Activated B cell treated with CpG ODN at 0.5 μM for 24 hours (primary cell): Measurements from ENCODE around the gene CCDC51. TPM values are rescaled to one million over a fixed set of nuclear protein-coding genes. Genes with fewer than 3 reads are reported as not detected.
"Not testable (repeated sequence)": the region's sequence is repeated elsewhere in the genome, so short reads cannot be mapped to it uniquely, and the experiment has no call there.

Source experiments
- ATAC-seq: fragments of 200-7000 bp; cut with Tn5 transposase; one replicate; pipeline ENCODE4 v1.10.0; 2021; ENCODE audit warnings: low read depth, mild to moderate bottlenecking, moderate library complexity
- CTCF ChIA-PET: fragments of 350-600 bp; sonication (Branson Sonifier 250); formaldehyde crosslinking; loops from one replicate; lab custom pipeline; 2021; ENCODE audit warnings: antibody characterized with exemption; lab: Charles Lee
- POLR2A ChIA-PET: fragments of 350-600 bp; sonication (Branson Sonifier 250); formaldehyde crosslinking; loops from one replicate; lab custom pipeline; 2021; ENCODE audit warnings: antibody characterized with exemption; lab: Charles Lee
- DNase-seq: peaks from one replicate; pipeline ENCODE4 v3.0.0; 2022
- H3K27ac Mint-ChIP-seq: one replicate; pipeline ENCODE4 v1.8.0; 2020; ENCODE audit warnings: mixed read lengths
- H3K27me3 Mint-ChIP-seq: one replicate; pipeline ENCODE4 v1.8.0; 2021; ENCODE audit warnings: mixed read lengths
- H3K36me3 Mint-ChIP-seq: one replicate; pipeline ENCODE4 v1.8.0; 2021; ENCODE audit warnings: low read depth, mixed read lengths
- H3K4me1 Mint-ChIP-seq: one replicate; pipeline ENCODE4 v1.8.0; 2021; ENCODE audit warnings: mixed read lengths
- H3K4me3 Mint-ChIP-seq: one replicate; pipeline ENCODE4 v1.8.0; 2020; ENCODE audit warnings: mild to moderate bottlenecking, mixed read lengths
- H3K9me3 Mint-ChIP-seq: one replicate; pipeline ENCODE4 v1.8.0; 2020; ENCODE audit warnings: mixed read lengths
- intact Hi-C: fragments of 100-400 bp; cut with micrococcal nuclease; formaldehyde crosslinking; loops from one replicate; pipeline ENCODE4 v1.15.1; 2024
- total RNA-seq: library from RNA; stranded (reverse); gene quantifications from 2 replicates; pipeline ENCODE4 v1.2.3, GENCODE V29; 2022
- TF ChIP-seq, protein P1 (sequence below): fragments of 200-600 bp; IDR thresholded peaks from one replicate; pipeline ENCODE4 v1.8.0; 2022; ENCODE audit warnings: antibody characterized with exemption, mild to moderate bottlenecking

The CCDC51 gene
- 8.7 and 8.8 TPM in 2 replicates for total RNA-seq

DNA sequence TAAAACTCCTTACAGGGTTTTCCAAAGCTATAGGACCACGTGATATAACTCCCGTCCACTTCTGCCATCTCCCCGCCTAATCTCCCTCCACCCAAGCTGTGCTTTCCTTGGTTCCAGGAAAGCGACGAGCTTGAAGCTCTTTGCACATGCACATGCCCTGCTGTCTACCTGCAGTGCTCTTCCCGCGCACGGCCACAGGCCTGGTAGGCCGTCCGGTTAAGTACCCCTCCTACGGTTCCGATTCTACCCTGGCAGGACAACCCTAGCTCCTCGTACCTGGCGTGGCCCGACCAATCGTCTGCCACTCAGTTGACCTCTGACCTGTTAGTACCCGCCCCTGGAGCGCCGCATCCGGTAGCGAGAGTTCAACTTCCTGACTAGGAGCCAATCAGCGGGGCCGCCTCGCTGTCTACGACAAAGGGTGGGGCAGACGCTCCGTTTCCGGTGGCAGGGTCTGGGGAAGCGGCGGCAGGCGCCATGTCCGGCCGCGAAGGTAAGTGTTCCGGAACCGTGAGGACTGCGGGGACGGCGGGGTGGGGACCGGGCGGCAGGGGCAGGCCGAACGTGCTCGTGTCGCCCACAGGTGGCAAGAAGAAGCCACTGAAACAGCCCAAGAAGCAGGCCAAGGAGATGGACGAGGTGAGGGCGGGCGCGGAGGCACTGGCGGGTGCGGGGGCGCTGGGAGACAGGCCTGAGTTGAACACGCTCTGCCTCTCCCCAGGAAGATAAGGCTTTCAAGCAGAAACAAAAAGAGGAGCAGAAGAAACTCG is at the start of gene CCDC51, which contains the start of gene TMA7:
CCDC51 (minus strand) TSS at position 300 of the 770 bp plus-strand sequence. CDS start 4,991 bp downstream, outside the sequence.
TMA7 (plus strand) TSS at position 438 of the 770 bp plus-strand sequence; CDS start at position 478, 40 bp downstream.
- no peaks in the 10 kb centered on the region for H3K9me3 Mint-ChIP-seq
- peaks cover 45% of the 10 kb centered on the region for H3K4me1 Mint-ChIP-seq
- intact Hi-C loops, result loop anchor here (1.0 to 10.0 kb wide), 6 partner anchors 33 to 927 kb away; partner anchors contain the start of genes ELP6, IP6K2, NME6 and PFKFB4
- H3K27me3 Mint-ChIP-seq, result no peaks in the 10 kb centered on the region
- H3K36me3 Mint-ChIP-seq, result peaks cover 38% of the 10 kb centered on the region
- H3K27ac Mint-ChIP-seq, result peak within 1 kb of the TSS; percentile 95
- DNase-seq, result peak; percentile 96
- peak; percentile 95 for ATAC-seq
- TF ChIP-seq, protein P1, sequence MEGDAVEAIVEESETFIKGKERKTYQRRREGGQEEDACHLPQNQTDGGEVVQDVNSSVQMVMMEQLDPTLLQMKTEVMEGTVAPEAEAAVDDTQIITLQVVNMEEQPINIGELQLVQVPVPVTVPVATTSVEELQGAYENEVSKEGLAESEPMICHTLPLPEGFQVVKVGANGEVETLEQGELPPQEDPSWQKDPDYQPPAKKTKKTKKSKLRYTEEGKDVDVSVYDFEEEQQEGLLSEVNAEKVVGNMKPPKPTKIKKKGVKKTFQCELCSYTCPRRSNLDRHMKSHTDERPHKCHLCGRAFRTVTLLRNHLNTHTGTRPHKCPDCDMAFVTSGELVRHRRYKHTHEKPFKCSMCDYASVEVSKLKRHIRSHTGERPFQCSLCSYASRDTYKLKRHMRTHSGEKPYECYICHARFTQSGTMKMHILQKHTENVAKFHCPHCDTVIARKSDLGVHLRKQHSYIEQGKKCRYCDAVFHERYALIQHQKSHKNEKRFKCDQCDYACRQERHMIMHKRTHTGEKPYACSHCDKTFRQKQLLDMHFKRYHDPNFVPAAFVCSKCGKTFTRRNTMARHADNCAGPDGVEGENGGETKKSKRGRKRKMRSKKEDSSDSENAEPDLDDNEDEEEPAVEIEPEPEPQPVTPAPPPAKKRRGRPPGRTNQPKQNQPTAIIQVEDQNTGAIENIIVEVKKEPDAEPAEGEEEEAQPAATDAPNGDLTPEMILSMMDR, result no peak
- ChIA-PET POLR2A (interaction anchor here (0.5 to 2.9 kb wide), 23 partner anchors 10 to 590 kb away, joined by 3 to 29 read pairs (median 5); partner anchors contain the start of genes NME6, PFKFB4, SHISA5 and WDR6), CTCF (interaction anchor here (0.6 to 11.5 kb wide), 11 partner anchors 25 to 678 kb away, joined by 3 to 206 read pairs (median 4); a partner anchor contains a TSS)
- H3K4me3 Mint-ChIP-seq, result peak within 1 kb of the TSS; percentile 98

- TF ChIP-seq, protein P1, result no peak
- CTCF ChIA-PET, result no interaction called here
- no peak overlapping the region for H3K27ac Mint-ChIP-seq
- H3K9me3 Mint-ChIP-seq, result no peaks in the 10 kb centered on the region
- no peaks in the 10 kb centered on the region for H3K36me3 Mint-ChIP-seq
- DNase-seq (no peak), ATAC-seq (no peak)
- intact Hi-C loops, result no loop called here
- H3K4me3 Mint-ChIP-seq, result no peak overlapping the region
- H3K4me1 Mint-ChIP-seq, result no peaks in the 10 kb centered on the region
- no peaks in the 10 kb centered on the region for H3K27me3 Mint-ChIP-seq
- POLR2A ChIA-PET, result no interaction called here
Measured at GRCh38 chr3:48486952-48487351, 47.0 kb upstream of the CCDC51 start.

- H3K36me3 Mint-ChIP-seq, H3K4me3 Mint-ChIP-seq, CTCF ChIA-PET, H3K27me3 Mint-ChIP-seq, H3K27ac Mint-ChIP-seq, DNase-seq, H3K9me3 Mint-ChIP-seq, ATAC-seq, intact Hi-C loops: not testable (repeated sequence)
- POLR2A ChIA-PET, result interaction anchor here (0.7 to 1.0 kb wide), 2 partner anchors 17 to 59 kb away, joined by 4 read pairs; a partner anchor contains a TSS
- H3K4me1 Mint-ChIP-seq, result peaks cover 23% of the 10 kb centered on the region
Measured at GRCh38 chr3:48482822-48483221, 42.9 kb upstream of the CCDC51 start.

DNA sequence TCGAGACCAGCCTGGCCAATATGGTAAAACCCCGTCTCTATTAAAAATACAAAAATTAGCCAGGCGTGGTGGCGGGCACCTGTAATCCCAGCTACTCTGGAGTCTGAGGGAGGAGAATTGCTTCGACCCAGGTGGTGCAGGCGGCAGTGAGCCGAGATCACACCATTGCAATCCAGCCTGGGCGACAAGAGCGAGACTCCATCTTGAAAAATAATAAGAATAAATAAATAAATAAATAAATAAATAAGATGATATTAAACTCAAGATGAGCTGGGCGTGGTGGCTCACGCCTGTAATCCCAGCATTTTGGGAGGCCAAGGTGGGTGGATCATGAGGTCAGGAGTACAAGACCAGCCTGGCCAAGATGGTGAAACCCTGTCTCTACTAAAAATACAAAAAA is 41.0 kb upstream of the CCDC51 start:
- POLR2A ChIA-PET, ATAC-seq, H3K9me3 Mint-ChIP-seq, H3K27me3 Mint-ChIP-seq, H3K36me3 Mint-ChIP-seq, DNase-seq, H3K27ac Mint-ChIP-seq, intact Hi-C loops, CTCF ChIA-PET, H3K4me3 Mint-ChIP-seq: not testable (repeated sequence)
- H3K4me1 Mint-ChIP-seq, result peaks cover 42% of the 10 kb centered on the region

DNA sequence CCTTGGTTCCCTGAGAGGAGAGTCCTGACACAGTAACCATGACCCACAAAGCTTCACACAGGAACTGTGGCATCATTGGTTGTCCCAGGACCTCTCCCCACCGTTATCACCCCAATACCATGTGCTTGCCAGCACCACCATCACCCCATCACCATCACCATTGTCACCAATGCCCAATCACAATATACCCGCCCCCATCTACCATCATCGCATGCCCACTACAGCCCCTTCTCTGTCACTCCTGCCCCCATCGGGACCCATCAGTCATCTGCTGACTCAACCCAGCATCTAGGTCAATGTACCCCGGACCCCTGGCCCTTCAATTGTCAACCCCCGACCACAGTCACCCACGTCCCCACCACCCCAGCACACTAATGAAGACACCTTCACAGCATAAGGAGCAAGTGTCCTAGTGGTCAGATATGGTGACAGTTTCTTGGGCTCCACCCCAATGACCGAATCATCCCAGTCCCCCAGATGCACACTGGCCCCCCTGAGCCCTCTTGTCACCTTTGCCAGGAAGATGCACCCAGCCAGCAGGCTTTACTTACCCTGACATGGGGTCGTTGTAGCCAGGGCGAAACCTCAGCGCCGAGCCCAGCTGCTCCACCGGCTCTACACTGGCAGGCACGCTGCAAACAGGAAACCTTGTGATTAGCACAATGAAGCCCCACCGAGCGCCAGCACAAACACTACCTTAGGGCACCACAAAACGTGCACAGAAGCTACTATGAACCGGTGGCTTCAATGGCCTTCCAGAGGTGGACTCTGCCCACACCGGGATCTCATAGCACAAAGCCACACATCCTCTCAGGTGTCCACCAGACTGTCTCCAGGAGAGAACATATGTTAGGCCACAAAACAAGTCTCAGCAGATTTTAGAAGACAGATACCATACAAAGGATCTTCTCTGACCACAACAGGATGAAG is 39.0 kb upstream of the CCDC51 start:
- intact Hi-C loops, result loop anchor here (2.0 kb wide), 1 partner anchor 14 kb away; no protein-coding TSS in a partner anchor
- ATAC-seq, result peak; percentile 81
- Mint-ChIP-seq H3K4me1 (peaks cover 50% of the 10 kb centered on the region), H3K27ac (peak overlapping the region; percentile 97), H3K36me3 (no peaks in the 10 kb centered on the region), H3K27me3 (no peaks in the 10 kb centered on the region), H3K4me3 (peak overlapping the region; percentile 72), H3K9me3 (no peaks in the 10 kb centered on the region)
- TF ChIP-seq, protein P1, result no peak
- ChIA-PET POLR2A (interaction anchor here (0.6 to 2.8 kb wide), 6 partner anchors 8 to 39 kb away, joined by 3 to 16 read pairs (median 4); partner anchors contain the start of genes ATRIP, CCDC51 and TMA7), CTCF (interaction anchor here (0.8 to 2.0 kb wide), 2 partner anchors 14 to 29 kb away, joined by 3 to 4 read pairs; a partner anchor contains a TSS)
- DNase-seq, result no peak
